ENCODE measurements around the gene SRPK1.

Gene SRPK1

GRCh38 chr6:35852994-35853393 is 67.9 kb downstream of the SRPK1 start:
- no peaks in the 10 kb centered on the region for H3K9me3 ChIP-seq (replicated peaks; ENCODE audit: low read length)
- H3K27me3 ChIP-seq (ENCODE audit: control insufficient read depth, insufficient read depth, low read length): no peaks in the 10 kb centered on the region
- H3K4me3 ChIP-seq (ENCODE audit: low read length): no peak overlapping the region
- no peaks in the 10 kb centered on the region for H3K4me1 ChIP-seq (ENCODE audit: control insufficient read depth, insufficient read depth, low read length)
- no peak overlapping the region for H3K4me2 ChIP-seq (ENCODE audit: low read length)
- no peak overlapping the region for H3K9ac ChIP-seq (ENCODE audit: low read depth, low read length)
- H3K36me3 ChIP-seq (ENCODE audit: insufficient read depth, low read length): peaks cover 51% of the 10 kb centered on the region

GRCh38 chr6:35850208-35850607 is 70.7 kb downstream of the SRPK1 start:
- H3K4me1 ChIP-seq (ENCODE audit: control insufficient read depth, insufficient read depth, low read length): no peaks in the 10 kb centered on the region
- H3K9ac ChIP-seq (ENCODE audit: low read depth, low read length): no peak overlapping the region
- no peaks in the 10 kb centered on the region for H3K27me3 ChIP-seq (ENCODE audit: control insufficient read depth, insufficient read depth, low read length)
- H3K36me3 ChIP-seq (ENCODE audit: insufficient read depth, low read length): peaks cover 47% of the 10 kb centered on the region
- H3K4me3 ChIP-seq (ENCODE audit: low read length): no peak overlapping the region
- H3K9me3 ChIP-seq (replicated peaks; ENCODE audit: low read length): no peaks in the 10 kb centered on the region
- H3K4me2 ChIP-seq (ENCODE audit: low read length): no peak overlapping the region

- Histone ChIP-seq H3K4me1 (ENCODE audit: control insufficient read depth, insufficient read depth, low read length) (no peaks in the 10 kb centered on the region), H3K4me2 (ENCODE audit: low read length) (no peak overlapping the region), H3K36me3 (ENCODE audit: insufficient read depth, low read length) (peaks cover 40% of the 10 kb centered on the region), H3K9me3 (replicated peaks; ENCODE audit: low read length) (no peaks in the 10 kb centered on the region), H3K27me3 (ENCODE audit: control insufficient read depth, insufficient read depth, low read length) (no peaks in the 10 kb centered on the region), H3K4me3 (ENCODE audit: low read length) (no peak overlapping the region), H3K9ac (ENCODE audit: low read depth, low read length) (no peak overlapping the region)
Observed at GRCh38 chr6:35844290-35844689, 76.6 kb downstream of the SRPK1 start.

- no peak overlapping the region for H3K4me3 ChIP-seq (ENCODE audit: low read length)
- no peaks in the 10 kb centered on the region for H3K4me1 ChIP-seq (ENCODE audit: control insufficient read depth, insufficient read depth, low read length)
- no peaks in the 10 kb centered on the region for H3K27me3 ChIP-seq (ENCODE audit: control insufficient read depth, insufficient read depth, low read length)
- H3K36me3 ChIP-seq (ENCODE audit: insufficient read depth, low read length): peaks cover 47% of the 10 kb centered on the region
- H3K4me2 ChIP-seq (ENCODE audit: low read length): no peak overlapping the region
- H3K9ac ChIP-seq (ENCODE audit: low read depth, low read length): no peak overlapping the region
- H3K9me3 ChIP-seq (replicated peaks; ENCODE audit: low read length): no peaks in the 10 kb centered on the region
Observed at GRCh38 chr6:35842381-35842780, 78.5 kb downstream of the SRPK1 start.

- no peaks in the 10 kb centered on the region for H3K9me3 ChIP-seq (replicated peaks; ENCODE audit: low read length)
- H3K36me3 ChIP-seq (ENCODE audit: insufficient read depth, low read length): peaks cover 56% of the 10 kb centered on the region
- no peak overlapping the region for H3K9ac ChIP-seq (ENCODE audit: low read depth, low read length)
- H3K4me2 ChIP-seq (ENCODE audit: low read length): no peak overlapping the region
- H3K27me3 ChIP-seq (ENCODE audit: control insufficient read depth, insufficient read depth, low read length): no peaks in the 10 kb centered on the region
- no peaks in the 10 kb centered on the region for H3K4me1 ChIP-seq (ENCODE audit: control insufficient read depth, insufficient read depth, low read length)
- H3K4me3 ChIP-seq (ENCODE audit: low read length): no peak overlapping the region
Observed at GRCh38 chr6:35839019-35839418, 81.9 kb downstream of the SRPK1 start.

GRCh38 chr6:35833536-35833935 is 87.4 kb downstream of the SRPK1 start:
- Histone ChIP-seq H3K4me2 (ENCODE audit: low read length) (no peak overlapping the region), H3K36me3 (ENCODE audit: insufficient read depth, low read length) (peaks cover 42% of the 10 kb centered on the region), H3K9me3 (replicated peaks; ENCODE audit: low read length) (no peaks in the 10 kb centered on the region), H3K4me3 (ENCODE audit: low read length) (no peak overlapping the region), H3K27me3 (ENCODE audit: control insufficient read depth, insufficient read depth, low read length) (no peaks in the 10 kb centered on the region), H3K4me1 (ENCODE audit: control insufficient read depth, insufficient read depth, low read length) (no peaks in the 10 kb centered on the region), H3K9ac (ENCODE audit: low read depth, low read length) (no peak overlapping the region)

- Histone ChIP-seq H3K4me1 (ENCODE audit: control insufficient read depth, insufficient read depth, low read length) (no peaks in the 10 kb centered on the region), H3K9ac (ENCODE audit: low read depth, low read length) (no peak overlapping the region), H3K36me3 (ENCODE audit: insufficient read depth, low read length) (peaks cover 28% of the 10 kb centered on the region), H3K4me3 (ENCODE audit: low read length) (no peak overlapping the region), H3K9me3 (replicated peaks; ENCODE audit: low read length) (no peaks in the 10 kb centered on the region), H3K27me3 (ENCODE audit: control insufficient read depth, insufficient read depth, low read length) (no peaks in the 10 kb centered on the region), H3K4me2 (ENCODE audit: low read length) (no peak overlapping the region)
Observed at GRCh38 chr6:35831257-35832007, 89.5 kb downstream of the SRPK1 start.

- H3K9ac ChIP-seq (ENCODE audit: low read depth, low read length): no peak overlapping the region
- no peaks in the 10 kb centered on the region for H3K9me3 ChIP-seq (replicated peaks; ENCODE audit: low read length)
- H3K4me3 ChIP-seq (ENCODE audit: low read length): no peak overlapping the region
- H3K27me3 ChIP-seq (ENCODE audit: control insufficient read depth, insufficient read depth, low read length): no peaks in the 10 kb centered on the region
- H3K4me1 ChIP-seq (ENCODE audit: control insufficient read depth, insufficient read depth, low read length): no peaks in the 10 kb centered on the region
- H3K4me2 ChIP-seq (ENCODE audit: low read length): no peak overlapping the region
- H3K36me3 ChIP-seq (ENCODE audit: insufficient read depth, low read length): peaks cover 13% of the 10 kb centered on the region
Observed at GRCh38 chr6:35829306-35829705, 91.6 kb downstream of the SRPK1 start.

- Histone ChIP-seq H3K9me3 (replicated peaks; ENCODE audit: low read length) (no peaks in the 10 kb centered on the region), H3K4me3 (ENCODE audit: low read length) (no peak overlapping the region), H3K4me1 (ENCODE audit: control insufficient read depth, insufficient read depth, low read length) (no peaks in the 10 kb centered on the region), H3K4me2 (ENCODE audit: low read length) (no peak overlapping the region), H3K36me3 (ENCODE audit: insufficient read depth, low read length) (no peaks in the 10 kb centered on the region), H3K27me3 (ENCODE audit: control insufficient read depth, insufficient read depth, low read length) (no peaks in the 10 kb centered on the region), H3K9ac (ENCODE audit: low read depth, low read length) (no peak overlapping the region)
Observed at GRCh38 chr6:35824552-35825192, 96.2 kb downstream of the SRPK1 start.

- H3K4me2 ChIP-seq (ENCODE audit: low read length): no peak overlapping the region
- no peaks in the 10 kb centered on the region for H3K36me3 ChIP-seq (ENCODE audit: insufficient read depth, low read length)
- H3K4me1 ChIP-seq (ENCODE audit: control insufficient read depth, insufficient read depth, low read length): no peaks in the 10 kb centered on the region
- no peaks in the 10 kb centered on the region for H3K9me3 ChIP-seq (replicated peaks; ENCODE audit: low read length)
- peaks cover 5% of the 10 kb centered on the region for H3K27me3 ChIP-seq (ENCODE audit: control insufficient read depth, insufficient read depth, low read length)
- no peak overlapping the region for H3K4me3 ChIP-seq (ENCODE audit: low read length)
- H3K9ac ChIP-seq (ENCODE audit: low read depth, low read length): no peak overlapping the region
Observed at GRCh38 chr6:35823601-35824000, 97.3 kb downstream of the SRPK1 start.

- Histone ChIP-seq H3K9me3 (replicated peaks; ENCODE audit: low read length) (no peaks in the 10 kb centered on the region), H3K4me2 (ENCODE audit: low read length) (no peak overlapping the region)
Observed at GRCh38 chr6:35817515-35817914, 103.4 kb downstream of the SRPK1 start.

GRCh38 chr6:35811699-35811995 is 109.3 kb downstream of the SRPK1 start:
- Histone ChIP-seq H3K4me1 (ENCODE audit: control insufficient read depth, insufficient read depth, low read length) (peaks cover 11% of the 10 kb centered on the region), H3K4me3 (ENCODE audit: low read length) (peak overlapping the region; percentile 24), H3K9me3 (replicated peaks; ENCODE audit: low read length) (no peaks in the 10 kb centered on the region)

More at GRCh38 chr6:35817515-35817914, 103.4 kb downstream of the SRPK1 start:
- Histone ChIP-seq H3K36me3 (ENCODE audit: insufficient read depth, low read length) (no peaks in the 10 kb centered on the region), H3K9ac (ENCODE audit: low read depth, low read length) (no peak overlapping the region), H3K4me1 (ENCODE audit: control insufficient read depth, insufficient read depth, low read length) (no peaks in the 10 kb centered on the region), H3K27me3 (ENCODE audit: control insufficient read depth, insufficient read depth, low read length) (peaks cover 8% of the 10 kb centered on the region), H3K4me3 (ENCODE audit: low read length) (no peak overlapping the region)

More at GRCh38 chr6:35811699-35811995, 109.3 kb downstream of the SRPK1 start:
- no peak overlapping the region for H3K9ac ChIP-seq (ENCODE audit: low read depth, low read length)
- H3K27me3 ChIP-seq (ENCODE audit: control insufficient read depth, insufficient read depth, low read length): peaks cover 12% of the 10 kb centered on the region
- H3K4me2 ChIP-seq (ENCODE audit: low read length): peak overlapping the region; percentile 42
- no peaks in the 10 kb centered on the region for H3K36me3 ChIP-seq (ENCODE audit: insufficient read depth, low read length)
